GM12878 (cell line): ENCODE results near the gene MAGI1. TPM values are rescaled to one million over a fixed set of nuclear protein-coding genes. Genes with fewer than 3 reads are reported as not detected.

Experiments used
- CREM ChIP-seq: IDR thresholded peaks from 2 replicates; pipeline ENCODE4 v1.6.1; 2014; ENCODE audit warnings: antibody characterized with exemption, low read depth
- FOXK2 ChIP-seq: fragments of 450-650 bp; IDR thresholded peaks from 2 replicates; pipeline ENCODE4 v1.6.1; 2017; ENCODE audit warnings: mild to moderate bottlenecking, moderate library complexity
- HDAC6 ChIP-seq: fragments of 200-600 bp; sonication (generic); IDR thresholded peaks from one replicate; pipeline ENCODE4 v1.8.0; 2017; ENCODE audit warnings: antibody characterized with exemption; ENCODE audit not compliant: unreplicated experiment
- KAT2A ChIP-seq: conservative IDR thresholded peaks from 2 replicates; pipeline ENCODE4 v1.6.1; 2011; ENCODE audit warnings: low read depth, low read length; ENCODE audit not compliant: control insufficient read depth
- MYB ChIP-seq: fragments of 150-350 bp; IDR thresholded peaks from 2 replicates; pipeline ENCODE4 v1.6.1; 2014; ENCODE audit warnings: mild to moderate bottlenecking, low read depth, low read length, borderline replicate concordance
- NRF1 ChIP-seq: conservative IDR thresholded peaks from 2 replicates; pipeline ENCODE4 v1.6.1; 2011; ENCODE audit warnings: mild to moderate bottlenecking, low read depth, low read length, improper control_type of control experiment
- ZNF24 ChIP-seq: fragments of 450-650 bp; IDR thresholded peaks from 2 replicates; pipeline ENCODE4 v1.6.1; 2017; ENCODE audit warnings: antibody characterized with exemption, mild to moderate bottlenecking
- polyA plus RNA-seq, 11 experiments: library from polyadenylated mRNA; depleted of rRNA in 4 of 11; unstranded in 6 of 11; stranded (reverse) in 5 of 11; fragments of >200 nt; fragmentation: Nextera tagmentation in 4 of 11; fragmentation: Illumina TruSeq in 1 of 11; extraction: Ambion mirVana in 4 of 11; extraction: Trizol in 1 of 11; gene quantifications; 1 replicate in 1 of 11; 2 replicates in 10 of 11; pipeline versions ENCODE4 v1.2.1 to v1.2.3, GENCODE V29; 2011 to 2016; ENCODE audit warnings: inconsistent platforms in 2 of 11, missing spikeins in 2 of 11, low read depth in 1 of 11
- total RNA-seq, 4 experiments: library from RNA; depleted of rRNA in 3 of 4; stranded (reverse); fragments of >200 nt in 3 of 4; fragmentation: Illumina TruSeq in 1 of 4; extraction: Trizol in 1 of 4; gene quantifications; 2 replicates each; pipeline versions ENCODE4 v1.2.1 to v1.2.3, GENCODE V29; 2013 to 2021
- TF ChIP-seq, protein P1 (sequence below): fragments of 450-650 bp; formaldehyde crosslinking; IDR thresholded peaks from 2 replicates; pipeline ENCODE4 v1.4.0; 2022; ENCODE audit warnings: mild to moderate bottlenecking, moderate library complexity
- TF ChIP-seq, protein P2 (sequence below): IDR thresholded peaks from 2 replicates; pipeline ENCODE4 v1.6.1; 2011; ENCODE audit warnings: low read depth, mild to moderate bottlenecking, low read length, moderate library complexity, borderline replicate concordance; ENCODE audit errors: extremely low read depth
- TF ChIP-seq, protein P3 (sequence below): IDR thresholded peaks from 2 replicates; pipeline ENCODE4 v1.6.1; 2012; ENCODE audit warnings: low read depth, low read length, improper control_type of control experiment
- TF ChIP-seq, protein P4 (sequence below): fragments of 450-650 bp; IDR thresholded peaks from 2 replicates; pipeline ENCODE4 v1.6.1; 2017; ENCODE audit warnings: borderline replicate concordance
- TF ChIP-seq, protein P5 (sequence below), 3 experiments: IDR thresholded peaks in 2 of 3; conservative IDR thresholded peaks in 1 of 3; 2 replicates each; pipeline ENCODE4 v1.5.1; 2011; ENCODE audit warnings: low read depth in 3 of 3, low read length in 3 of 3, mild to moderate bottlenecking in 3 of 3, control low read depth in 2 of 3, moderate library complexity in 2 of 3, inconsistent platforms in 1 of 3, mixed read lengths in 1 of 3; ENCODE audit not compliant: control insufficient read depth in 2 of 3, insufficient read depth in 1 of 3; ENCODE audit errors: extremely low read depth in 1 of 3

The MAGI1 gene
- total and polyA plus RNA-seq, 10 of the 15 experiments (the other 5 are each of a cell fraction or from before 2014, with no cell fraction given): 0.02 to 3.3 (median 0.29) TPM; not detected in 1

DNA sequence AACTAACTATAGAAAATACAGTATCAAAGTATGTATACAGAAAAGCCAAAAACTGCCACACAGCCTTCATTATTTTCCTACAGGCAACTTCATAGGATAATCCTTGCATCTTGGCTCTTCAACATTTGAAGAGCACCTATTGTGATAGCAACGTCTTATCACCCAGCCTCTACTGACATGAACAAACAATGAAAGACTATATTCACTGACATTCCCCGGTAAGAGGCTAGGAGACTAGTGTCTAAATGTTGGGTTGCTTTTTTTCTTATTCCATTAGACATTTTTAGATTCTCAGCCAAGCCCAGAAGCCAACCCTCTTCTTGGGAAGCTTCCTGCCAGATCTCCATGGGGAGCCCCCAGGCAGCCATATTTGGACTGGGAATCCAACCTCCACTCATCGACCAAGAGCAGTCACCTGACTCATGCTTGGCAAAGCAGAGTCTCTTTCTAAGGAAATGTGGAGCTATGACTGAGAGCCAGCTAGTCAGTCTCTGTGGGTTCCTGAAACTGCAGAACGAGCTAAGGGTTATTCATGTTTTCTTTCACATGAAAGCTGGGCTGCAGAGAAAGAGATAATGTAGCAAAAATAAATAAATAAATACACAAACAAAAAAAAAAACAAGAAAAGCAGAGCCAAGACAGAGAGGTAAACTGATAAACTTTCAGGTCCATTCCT, 227.5 kb downstream of the MAGI1 start (continued):
- TF ChIP-seq, protein P1, sequence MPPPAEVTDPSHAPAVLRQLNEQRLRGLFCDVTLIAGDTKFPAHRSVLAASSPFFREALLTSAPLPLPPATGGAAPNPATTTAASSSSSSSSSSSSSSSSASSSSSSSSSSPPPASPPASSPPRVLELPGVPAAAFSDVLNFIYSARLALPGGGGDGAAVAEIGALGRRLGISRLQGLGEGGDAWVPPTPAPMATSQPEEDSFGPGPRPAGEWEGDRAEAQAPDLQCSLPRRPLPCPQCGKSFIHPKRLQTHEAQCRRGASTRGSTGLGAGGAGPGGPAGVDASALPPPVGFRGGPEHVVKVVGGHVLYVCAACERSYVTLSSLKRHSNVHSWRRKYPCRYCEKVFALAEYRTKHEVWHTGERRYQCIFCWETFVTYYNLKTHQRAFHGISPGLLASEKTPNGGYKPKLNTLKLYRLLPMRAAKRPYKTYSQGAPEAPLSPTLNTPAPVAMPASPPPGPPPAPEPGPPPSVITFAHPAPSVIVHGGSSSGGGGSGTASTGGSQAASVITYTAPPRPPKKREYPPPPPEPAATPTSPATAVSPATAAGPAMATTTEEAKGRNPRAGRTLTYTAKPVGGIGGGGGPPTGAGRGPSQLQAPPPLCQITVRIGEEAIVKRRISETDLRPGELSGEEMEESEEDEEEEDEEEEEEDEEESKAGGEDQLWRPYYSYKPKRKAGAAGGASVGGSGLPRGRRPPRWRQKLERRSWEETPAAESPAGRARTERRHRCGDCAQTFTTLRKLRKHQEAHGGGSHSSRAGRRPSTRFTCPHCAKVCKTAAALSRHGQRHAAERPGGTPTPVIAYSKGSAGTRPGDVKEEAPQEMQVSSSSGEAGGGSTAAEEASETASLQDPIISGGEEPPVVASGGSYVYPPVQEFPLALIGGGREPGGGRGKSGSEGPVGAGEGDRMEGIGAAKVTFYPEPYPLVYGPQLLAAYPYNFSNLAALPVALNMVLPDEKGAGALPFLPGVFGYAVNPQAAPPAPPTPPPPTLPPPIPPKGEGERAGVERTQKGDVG (CRISPR knock-in tag): no peak
- no peak for TF ChIP-seq KAT2A
- no peak for TF ChIP-seq MYB
- TF ChIP-seq, protein P2, sequence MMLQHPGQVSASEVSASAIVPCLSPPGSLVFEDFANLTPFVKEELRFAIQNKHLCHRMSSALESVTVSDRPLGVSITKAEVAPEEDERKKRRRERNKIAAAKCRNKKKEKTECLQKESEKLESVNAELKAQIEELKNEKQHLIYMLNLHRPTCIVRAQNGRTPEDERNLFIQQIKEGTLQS: no peak
- TF ChIP-seq, protein P3, sequence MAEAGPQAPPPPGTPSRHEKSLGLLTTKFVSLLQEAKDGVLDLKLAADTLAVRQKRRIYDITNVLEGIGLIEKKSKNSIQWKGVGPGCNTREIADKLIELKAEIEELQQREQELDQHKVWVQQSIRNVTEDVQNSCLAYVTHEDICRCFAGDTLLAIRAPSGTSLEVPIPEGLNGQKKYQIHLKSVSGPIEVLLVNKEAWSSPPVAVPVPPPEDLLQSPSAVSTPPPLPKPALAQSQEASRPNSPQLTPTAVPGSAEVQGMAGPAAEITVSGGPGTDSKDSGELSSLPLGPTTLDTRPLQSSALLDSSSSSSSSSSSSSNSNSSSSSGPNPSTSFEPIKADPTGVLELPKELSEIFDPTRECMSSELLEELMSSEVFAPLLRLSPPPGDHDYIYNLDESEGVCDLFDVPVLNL: no peak
- no peak for TF ChIP-seq FOXK2
- no peak for TF ChIP-seq CREM
- no peak for TF ChIP-seq ZNF24
- TF ChIP-seq, protein P4, sequence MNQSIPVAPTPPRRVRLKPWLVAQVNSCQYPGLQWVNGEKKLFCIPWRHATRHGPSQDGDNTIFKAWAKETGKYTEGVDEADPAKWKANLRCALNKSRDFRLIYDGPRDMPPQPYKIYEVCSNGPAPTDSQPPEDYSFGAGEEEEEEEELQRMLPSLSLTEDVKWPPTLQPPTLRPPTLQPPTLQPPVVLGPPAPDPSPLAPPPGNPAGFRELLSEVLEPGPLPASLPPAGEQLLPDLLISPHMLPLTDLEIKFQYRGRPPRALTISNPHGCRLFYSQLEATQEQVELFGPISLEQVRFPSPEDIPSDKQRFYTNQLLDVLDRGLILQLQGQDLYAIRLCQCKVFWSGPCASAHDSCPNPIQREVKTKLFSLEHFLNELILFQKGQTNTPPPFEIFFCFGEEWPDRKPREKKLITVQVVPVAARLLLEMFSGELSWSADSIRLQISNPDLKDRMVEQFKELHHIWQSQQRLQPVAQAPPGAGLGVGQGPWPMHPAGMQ: no peak
- no peak for TF ChIP-seq NRF1
- TF ChIP-seq, protein P5, sequence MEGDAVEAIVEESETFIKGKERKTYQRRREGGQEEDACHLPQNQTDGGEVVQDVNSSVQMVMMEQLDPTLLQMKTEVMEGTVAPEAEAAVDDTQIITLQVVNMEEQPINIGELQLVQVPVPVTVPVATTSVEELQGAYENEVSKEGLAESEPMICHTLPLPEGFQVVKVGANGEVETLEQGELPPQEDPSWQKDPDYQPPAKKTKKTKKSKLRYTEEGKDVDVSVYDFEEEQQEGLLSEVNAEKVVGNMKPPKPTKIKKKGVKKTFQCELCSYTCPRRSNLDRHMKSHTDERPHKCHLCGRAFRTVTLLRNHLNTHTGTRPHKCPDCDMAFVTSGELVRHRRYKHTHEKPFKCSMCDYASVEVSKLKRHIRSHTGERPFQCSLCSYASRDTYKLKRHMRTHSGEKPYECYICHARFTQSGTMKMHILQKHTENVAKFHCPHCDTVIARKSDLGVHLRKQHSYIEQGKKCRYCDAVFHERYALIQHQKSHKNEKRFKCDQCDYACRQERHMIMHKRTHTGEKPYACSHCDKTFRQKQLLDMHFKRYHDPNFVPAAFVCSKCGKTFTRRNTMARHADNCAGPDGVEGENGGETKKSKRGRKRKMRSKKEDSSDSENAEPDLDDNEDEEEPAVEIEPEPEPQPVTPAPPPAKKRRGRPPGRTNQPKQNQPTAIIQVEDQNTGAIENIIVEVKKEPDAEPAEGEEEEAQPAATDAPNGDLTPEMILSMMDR (IDR thresholded peaks at IDR 0.05 in 2 of 3, conservative IDR thresholded peaks at IDR 0.05 in 1 of 3; ENCODE audit: control insufficient read depth in 2 of 3, extremely low read depth in 1 of 3, insufficient read depth in 1 of 3, low read depth in 3 of 3, low read length in 3 of 3): no peak
- no peak for TF ChIP-seq HDAC6
